GF-D8 (cell line): ENCODE measurements around the gene CACTIN.
"Not testable (repeated sequence)": the region's sequence is repeated elsewhere in the genome, so short reads cannot be mapped to it uniquely, and the experiment has no call there.

Source experiments
- DNase-seq: peaks from one replicate; lab custom pipeline; 2025; lab: John Stamatoyannopoulos, UW

Gene CACTIN

DNA sequence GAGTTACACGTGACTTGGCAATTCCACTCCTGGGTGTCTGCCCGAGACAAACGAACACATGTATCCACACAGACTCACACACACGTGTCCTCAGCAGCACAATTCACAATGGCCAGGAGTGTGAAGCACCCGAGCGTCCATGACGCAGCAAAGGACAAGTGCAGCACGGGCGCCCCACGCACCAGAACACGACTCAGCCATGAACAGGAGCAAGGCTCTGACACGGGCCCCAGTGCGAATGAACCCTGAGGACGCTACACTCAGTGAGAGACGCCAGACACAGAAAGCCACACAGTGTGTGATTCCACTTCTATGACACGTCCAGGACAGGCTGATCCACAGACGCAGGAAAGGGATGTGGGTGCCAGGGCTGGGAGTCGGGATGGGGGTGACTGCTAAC lies 37.2 kb upstream of the CACTIN start:
- no peak for DNase-seq

DNA sequence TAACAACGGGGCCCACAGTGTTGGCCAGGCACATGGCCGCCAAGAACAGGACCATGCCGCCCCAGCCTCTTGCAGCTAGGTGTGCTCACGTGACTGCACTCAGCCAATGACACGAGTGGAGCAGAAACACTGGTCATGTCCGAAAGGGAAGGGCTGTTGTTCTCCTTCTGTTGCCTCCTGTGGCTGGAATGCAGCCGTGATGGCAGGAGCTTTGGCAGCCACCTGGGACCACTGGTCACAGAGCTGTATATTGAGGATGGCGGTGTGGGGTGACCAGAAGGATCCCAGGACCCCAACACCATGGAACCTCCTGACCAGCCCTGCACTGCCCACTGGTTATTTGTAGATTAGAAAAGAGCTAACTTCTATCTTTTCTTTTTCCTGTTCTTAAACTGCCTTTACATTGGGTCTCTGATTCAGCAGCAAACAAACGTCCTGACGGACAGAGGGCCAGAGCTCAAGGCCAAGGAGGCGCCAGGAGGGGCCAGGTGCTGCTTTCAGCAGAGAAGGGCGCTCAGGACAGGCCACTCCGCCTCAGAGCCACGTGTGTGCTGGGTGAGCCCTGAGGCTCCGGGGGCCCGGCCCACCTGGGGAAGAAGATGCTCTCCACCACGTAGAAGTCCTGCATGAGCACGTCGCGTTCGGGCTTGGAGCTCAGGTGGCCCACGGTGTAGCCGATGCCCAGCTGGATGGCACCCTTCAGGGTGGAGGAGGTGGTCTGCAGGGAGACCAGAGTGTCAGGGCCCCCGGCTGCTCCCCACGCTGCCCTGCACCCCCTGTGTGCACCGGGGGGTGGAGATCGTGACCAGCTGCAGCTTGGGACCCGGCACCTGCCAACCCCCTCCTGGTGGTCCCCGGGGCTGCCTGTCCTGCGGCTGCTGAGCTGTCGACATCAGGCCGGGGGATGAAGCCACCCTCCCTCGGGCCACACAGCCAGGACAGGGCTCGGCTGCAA lies 35.0 kb upstream of the CACTIN start:
- DNase-seq, result no peak

DNA sequence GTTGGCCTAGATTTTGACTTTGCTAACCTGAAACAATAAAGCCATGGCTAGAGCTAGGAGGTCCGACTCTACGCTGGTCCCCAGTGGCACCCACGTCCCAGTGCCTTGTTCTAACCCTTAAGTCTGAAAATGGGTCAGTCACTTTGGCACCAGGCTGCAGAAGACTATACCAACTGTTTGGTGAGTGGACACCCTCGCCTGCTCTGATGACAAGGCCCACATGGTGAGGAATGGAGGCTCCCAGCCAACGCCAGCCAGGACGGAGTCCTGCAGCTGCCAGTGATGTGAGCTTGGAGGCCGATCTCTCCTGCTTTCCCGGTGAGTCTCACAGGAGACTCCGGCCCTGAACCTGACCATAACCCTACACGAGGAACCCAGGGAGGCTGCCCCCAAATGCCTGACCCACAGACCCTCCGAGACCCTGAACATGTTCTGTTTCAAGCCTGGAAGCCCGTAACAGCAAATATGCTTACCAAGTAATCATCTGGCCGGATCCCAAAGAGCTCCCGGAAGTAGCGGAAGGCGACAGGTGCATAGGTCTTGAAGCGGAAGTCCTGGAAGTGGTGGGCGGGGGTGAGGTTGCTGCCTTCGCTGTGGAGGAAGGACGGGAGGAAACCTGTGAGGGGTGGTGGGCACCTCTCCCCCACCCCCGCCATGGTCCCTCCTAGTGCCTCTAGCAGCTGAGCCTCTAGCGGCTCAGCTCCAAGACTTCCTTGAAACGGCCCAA lies 34.1 kb upstream of the CACTIN start:
- DNase-seq, result no peak

DNA sequence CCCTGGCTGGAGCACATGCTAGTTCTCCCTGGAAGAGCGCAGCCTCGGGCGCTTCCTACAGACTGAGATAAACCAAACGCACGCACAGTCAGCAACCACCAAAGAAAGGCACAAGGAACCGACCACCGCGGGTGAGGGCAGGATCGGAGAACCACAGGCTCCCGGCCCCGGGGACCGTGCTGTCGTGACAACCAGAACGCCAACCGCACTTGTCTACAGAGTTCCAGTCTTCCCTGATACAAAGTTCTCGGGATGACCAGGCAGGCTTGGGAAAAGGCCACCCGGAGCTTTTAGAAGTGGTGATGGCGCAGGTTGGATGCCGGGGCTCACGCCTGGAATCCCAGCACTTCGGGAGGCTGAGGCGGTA lies 33.1 kb upstream of the CACTIN start:
- DNase-seq, result no peak

DNA sequence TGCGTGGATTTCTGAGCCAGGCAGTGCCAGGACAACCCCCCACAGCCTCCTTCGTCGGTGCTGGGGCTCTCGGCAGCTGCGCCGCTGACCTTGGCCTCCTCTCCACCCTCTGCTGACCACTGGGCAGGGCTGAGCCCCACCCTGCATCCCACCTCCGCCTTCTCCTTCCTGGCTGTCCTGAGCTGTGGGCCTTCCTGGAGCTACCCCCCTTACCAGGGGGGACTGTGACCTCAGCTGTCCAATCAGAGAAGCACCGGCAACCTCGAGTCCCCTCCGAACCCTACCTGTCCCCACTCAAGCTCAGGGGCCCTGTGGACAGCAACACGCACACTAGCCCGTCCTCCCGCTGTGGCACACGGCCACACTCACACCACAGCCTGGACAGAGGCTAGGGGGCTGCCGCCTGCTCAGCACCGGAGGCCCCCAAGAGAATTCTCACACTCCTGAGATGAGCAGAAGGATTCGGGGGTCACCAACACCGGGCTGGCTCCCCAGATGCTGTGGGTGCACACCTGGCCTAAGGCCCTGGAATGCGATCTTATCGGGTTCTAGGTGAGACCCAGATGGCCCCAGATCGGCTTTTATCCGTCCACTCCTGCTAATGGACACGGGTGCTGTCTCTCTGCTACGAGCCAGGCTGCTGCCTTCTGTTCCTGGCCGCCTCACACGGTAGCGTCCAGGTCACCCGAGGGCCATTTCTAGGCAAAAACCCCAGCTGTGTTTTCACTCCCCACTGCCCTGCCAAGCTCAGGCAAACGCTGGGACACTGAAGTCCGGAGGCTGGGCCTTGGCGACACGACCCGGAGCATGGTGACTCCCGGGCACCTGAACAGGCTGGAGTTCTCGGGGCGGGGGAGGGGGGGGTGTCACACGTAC lies 32.5 kb upstream of the CACTIN start:
- DNase-seq, result no peak

DNA sequence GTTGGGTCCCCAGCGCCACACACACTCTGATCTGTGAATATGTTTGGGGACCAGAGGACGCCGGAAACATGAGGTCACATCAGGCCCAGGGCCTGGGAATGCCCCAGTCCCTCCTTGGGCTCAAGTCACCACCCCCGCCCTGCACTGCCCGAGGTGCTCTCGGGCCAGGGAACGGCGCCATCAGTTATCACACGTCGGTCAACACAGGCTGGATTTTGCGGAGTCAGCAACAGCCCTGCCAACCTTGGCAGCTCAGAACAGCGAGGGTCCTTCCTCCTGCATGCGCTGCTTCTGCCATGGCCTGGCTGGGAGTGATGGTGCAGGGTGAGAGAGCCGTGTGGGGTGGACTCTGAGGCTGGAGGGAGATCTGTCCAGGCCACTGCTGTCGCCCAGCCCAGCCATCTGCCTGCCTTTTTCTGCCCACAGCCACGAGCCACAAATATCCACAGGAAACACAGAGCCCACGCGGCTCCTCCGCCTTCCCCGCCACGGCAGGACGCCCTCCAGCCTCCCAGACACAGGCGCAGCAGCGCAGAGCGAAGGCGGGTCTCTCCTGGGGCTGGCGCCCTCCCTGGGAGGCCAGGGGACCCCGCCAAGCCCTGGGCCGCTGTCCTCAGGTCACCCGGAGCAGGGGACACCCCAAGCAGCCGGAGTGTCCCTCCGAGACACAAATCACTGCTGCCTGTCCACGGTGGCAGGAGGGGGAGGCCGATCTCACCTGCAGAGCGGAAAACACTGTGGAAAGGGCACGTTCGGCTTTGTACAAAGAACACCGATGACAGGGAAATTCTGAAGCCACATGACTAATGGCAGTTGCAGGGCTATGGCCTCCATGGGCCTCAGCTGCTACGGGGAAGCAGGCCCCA lies 31.6 kb upstream of the CACTIN start:
- DNase-seq, result no peak

DNA sequence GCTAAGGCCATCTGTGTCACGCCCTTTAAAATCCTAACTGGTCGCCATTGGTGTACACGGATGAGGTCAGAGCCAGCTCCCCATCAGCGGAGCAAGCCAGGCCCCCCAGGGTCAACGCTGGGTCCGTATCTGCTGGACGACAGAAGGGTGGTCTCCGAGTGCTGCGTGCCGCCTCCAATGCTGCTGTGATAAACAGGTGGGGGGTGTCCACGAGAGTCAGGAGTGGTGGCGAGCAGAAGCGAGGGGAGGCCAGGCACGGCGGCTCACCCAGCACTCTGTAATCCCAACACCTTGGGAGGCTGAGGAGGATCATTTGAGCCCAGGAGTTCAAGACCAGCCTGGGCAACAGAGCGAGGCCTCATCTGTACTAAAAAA lies 30.8 kb upstream of the CACTIN start:
- DNase-seq, result no peak

DNA sequence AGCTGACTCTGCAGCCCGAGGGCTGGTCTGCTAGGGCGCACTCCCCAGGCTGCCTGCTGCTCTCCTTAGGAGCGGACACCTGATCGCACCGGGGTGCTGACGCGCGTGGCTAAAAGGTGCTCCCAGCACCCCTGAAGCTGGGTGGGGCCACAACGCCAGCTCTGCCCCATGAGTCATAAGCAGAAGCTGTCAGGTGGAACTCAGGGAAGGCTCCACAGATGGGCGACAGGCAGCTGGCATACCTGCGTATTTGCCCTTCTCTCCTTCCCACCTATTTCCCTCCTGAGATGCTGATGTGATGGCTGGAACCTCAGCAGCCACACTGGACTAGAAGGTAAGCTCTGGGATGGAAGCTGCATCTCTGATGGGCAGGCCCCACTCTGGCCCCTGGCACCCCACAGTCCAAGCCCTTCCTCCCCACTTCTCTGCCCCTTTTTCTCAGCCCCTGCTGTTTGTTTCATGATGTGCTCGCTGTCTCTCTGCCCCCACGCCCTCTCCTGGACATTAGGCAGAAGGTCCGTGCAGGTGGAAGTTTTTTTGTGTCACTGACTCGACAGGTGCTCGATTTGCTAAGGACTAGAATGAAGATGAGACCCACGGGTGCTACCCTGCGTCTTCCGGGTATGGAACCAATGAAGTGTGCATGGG lies 30.3 kb upstream of the CACTIN start:
- DNase-seq, result no peak

DNA sequence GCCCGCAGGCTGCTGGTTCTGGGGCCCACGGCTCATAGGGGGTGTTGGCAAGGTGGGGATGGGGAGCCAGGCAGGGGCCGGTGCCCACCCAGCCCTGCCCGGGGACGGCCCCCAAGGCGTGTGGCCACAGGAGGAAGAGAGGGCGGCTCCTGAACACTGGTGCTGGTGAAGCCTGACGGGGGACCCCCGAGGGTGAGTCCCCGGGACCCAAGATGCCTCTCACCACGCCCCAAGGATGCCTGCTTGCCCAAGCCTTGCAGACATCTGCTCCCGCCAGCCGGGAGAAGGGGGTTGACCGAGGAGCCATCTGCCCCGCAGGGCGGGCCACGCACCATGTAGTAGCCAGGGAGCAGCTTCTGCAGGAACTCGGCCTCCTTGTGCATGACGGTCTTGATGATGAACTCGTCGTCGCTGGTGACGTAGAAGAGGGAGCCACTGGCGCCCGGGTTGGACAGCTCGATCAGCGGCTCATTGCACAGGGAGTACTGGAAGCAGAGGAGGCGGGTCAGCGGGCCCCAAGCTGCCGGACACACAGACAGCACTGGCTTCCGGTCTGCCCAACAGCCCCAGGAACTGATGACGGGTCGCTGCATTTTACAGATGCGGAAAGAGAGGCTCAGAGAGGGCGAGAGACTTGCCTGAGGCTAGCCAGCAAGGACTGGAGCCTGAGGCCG lies 29.6 kb upstream of the CACTIN start:
- DNase-seq, result no peak

DNA sequence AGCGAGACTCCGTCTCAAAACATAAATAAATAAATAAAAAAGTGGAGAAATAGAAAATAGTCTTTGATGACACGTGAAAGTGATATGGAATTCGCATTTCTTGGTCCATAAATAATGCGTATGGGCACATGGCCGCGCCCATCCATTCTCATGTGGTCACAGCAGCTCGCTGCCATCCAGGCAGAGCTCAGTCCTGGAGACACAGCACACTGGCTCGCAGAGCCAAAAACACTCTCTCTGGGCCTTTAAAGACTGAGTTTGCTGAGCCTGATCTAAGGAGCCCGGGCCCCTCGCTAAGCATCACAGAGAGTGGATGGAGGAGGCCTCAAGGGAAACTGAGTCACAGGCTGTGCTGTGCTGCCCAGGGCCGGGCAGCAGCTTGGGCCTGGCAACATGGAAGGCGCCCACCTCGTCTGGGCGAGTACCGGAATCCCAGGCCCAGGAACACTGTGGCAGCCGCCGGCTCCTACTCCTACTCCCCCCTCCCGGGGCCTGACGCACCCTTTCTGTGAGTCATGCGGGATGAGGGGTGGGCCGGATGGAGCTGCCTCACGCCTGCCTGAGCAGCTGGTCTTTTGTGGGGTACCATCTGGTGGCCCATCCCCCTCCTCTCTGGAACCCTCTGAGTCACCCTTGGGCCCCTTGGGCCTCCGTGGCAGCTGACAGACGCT lies 28.9 kb upstream of the CACTIN start:
- no peak for DNase-seq

DNA sequence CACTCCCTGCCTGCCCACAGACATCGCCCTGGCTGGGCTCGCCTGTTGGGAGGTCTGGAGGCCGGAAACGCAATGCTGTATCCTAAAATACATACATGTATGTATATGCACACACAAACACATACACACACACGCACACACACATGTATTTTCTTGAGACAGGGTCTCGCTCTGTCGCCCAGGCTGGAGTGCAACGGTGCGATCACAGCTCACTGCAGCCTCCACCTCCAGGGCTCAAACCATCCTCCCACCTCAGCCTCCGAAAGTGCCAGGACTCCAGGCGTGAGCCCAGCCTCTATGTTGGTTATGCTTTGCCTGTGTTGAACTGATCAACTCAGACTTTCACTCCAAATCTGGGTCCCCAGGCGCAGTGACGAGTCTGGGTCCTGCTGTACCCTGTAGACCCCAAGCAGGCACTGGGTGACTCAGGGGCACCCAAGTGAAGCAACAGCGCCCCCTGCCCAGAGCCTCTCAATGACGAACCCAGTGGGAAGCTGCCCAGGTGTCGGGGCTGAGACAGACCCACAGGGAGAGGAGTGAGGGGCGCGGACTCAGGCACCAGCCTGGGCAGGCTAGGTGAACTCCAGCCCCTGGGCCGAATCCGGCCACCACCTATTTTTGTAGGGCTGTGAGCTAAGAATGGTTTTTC lies 27.4 kb upstream of the CACTIN start:
- DNase-seq, result no peak

DNA sequence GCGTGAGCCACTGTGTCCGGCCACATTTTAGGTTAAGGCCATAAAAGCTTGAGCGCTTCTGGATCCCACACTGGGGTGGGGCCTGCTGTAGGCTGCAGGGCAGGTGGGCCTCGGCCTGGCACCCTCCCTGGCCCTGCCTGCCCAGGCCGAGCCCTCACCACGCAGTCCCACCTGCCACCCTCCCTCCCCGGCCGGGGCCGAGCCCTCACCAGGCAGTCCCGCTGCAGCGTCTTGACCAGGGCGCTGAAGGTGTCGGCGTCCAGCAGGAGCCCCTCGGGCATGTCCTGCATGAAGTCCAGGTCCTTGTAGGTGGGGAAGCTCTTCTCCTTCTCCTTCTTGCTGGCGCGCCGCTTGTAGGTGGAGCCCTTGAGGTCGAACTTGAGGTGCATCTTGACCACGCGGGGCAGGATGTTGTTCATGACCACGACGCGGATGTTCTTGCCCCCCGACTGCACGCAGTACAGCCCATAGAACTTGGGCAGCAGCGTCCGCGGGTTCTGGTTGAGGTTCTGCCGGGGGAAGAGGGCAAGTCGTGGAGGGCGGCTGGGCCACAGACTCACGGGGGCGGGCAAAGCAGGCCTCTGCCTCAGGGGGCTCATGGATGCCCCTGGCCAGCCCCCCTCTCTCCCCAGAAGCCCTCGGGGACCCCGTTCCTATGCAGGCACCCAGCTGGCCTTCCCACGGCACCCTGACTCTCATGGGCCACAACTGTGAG lies 26.6 kb upstream of the CACTIN start:
- DNase-seq, result no peak

DNA sequence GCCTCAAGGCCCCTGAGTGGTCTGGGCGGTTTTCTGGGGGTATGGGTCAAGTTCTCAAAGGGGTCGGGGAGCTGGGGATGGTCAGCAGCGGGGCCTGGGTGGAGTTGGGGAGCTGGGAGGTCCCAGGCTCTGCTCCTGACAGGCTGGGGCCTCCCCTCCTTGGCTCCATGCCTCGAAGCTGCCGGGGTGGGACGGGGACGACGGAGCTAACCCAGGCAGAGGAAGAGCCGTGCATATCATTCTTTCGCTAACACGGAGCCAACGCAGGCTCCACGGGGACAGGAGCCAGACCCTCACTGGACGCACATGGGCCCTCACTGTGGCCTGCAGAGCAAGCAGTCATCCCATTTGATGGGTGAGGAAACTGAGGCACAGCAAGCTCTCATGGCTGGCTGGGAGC lies 25.8 kb upstream of the CACTIN start:
- DNase-seq, result no peak

DNA sequence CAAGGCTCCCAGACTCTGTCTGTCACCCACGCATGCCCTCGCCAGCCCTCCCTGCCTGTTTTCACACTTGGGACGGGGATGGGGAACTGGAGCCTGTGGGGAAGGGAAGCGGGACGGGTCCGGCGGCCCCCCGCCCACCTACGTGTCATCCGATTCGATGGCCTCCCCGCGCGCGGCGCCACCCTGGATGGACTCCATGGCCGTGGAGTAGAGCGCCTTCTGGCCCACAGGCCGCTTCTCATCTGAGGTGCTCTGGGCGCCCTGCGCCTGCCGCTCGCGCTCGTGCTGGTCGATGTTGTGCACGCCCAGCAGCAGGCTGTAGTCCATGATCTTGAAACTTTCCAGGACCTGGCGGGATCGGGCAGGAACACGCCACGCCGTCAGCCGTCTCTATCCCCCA lies 25.1 kb upstream of the CACTIN start:
- DNase-seq, result no peak

DNA sequence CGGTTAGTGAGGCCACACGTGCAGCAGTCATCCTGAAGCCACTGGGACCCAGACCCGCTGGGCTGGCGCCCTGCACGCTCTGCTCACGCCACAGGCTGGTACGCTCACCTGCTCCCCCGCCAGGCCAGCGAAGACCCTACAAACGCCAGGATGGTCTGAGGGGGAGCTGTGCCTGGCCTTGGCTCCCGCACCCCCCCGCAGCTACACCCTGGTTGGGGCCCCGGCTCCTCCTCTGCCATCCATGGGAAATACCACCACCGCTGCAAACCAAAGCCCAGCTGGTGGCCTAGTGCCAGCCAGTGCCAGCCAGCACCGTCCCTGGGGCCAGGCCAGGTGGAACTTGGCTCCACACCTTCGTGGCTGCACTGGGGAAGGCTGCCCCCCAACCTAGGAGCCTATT lies 23.3 kb upstream of the CACTIN start:
- no peak for DNase-seq

DNA sequence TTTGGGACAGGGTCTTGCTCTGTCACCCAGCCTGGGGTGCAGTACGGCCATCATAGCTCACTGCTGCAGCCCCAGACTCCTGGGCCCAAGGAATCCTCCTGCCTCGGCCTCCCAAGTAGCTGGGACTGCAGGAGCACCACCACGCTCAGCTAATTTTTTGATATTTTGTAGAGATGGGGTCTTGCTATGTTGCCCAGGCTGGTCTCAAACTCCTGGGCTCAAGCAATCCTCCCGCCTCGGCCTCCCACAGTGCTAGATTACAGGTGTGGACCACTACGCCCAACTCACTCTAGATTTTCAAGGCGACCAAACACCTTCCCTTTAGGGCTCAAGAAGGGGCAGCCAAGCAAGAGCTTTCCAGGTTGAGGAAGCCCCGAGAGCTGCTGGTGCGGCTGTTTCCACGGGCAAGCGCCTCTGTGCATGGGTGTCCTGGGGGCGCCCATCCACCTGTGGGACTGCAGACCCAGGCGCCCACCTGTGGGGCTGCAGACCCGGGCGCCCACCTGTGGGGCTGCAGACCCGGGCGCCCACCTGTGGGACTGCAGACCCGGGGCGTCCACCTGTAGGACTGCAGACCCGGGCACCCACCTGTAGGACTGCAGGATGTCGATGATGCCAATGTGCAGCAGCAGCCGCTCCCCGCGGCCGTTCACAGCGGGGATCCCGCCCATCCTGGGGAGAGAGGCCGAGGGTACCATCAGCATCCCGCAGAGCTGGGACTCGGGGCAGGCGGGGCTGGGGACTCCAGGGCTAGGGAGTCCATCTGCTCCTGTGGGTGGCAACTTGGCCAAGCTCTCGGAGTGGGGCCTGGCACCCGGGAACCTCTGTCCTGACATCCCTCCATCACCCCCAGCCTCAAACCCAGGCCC lies 21.7 kb upstream of the CACTIN start:
- no peak for DNase-seq

DNA sequence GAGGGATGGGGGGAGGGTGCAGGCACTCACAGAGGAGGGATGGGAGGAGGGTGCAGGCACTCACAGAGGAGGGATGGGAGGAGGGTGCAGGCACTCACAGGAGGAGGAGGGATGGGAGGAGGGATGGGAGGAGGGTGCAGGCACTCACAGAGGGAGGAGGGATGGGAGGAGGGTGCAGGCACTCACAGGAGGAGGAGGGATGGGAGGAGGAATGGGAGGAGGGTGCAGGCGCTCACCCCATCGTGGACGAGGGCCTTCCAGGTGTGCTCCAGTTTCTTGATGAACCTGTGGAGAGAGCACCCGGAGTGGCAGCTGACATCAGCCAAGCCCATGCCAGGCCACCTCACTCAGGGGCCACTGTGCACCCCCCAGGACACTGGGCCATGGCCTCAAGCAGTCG lies 20.5 kb upstream of the CACTIN start:
- not testable (repeated sequence) for DNase-seq
